CD4-positive, alpha-beta T cell (primary cell): ENCODE results near the gene RAPSN. TPM values are rescaled to one million over a fixed set of nuclear protein-coding genes. Genes with fewer than 3 reads are reported as not detected.

Experiments used
- ATAC-seq: fragments of 200-7000 bp; cut with Tn5 transposase; one replicate; pipeline ENCODE4 v1.10.0; 2022; ENCODE audit warnings: mild to moderate bottlenecking; ENCODE audit not compliant: poor library complexity
- CTCF ChIA-PET: fragments of 350-600 bp; sonication (Branson Sonifier 250); formaldehyde crosslinking; loops from one replicate; lab custom pipeline; 2021; ENCODE audit warnings: antibody characterized with exemption, inconsistent platforms; lab: Charles Lee
- POLR2A ChIA-PET: fragments of 350-600 bp; sonication (Branson Sonifier 250); formaldehyde crosslinking; loops from one replicate; lab custom pipeline; 2021; ENCODE audit warnings: antibody characterized with exemption, inconsistent platforms; lab: Charles Lee
- DNase-seq, 14 experiments: peaks; one replicate each; pipeline ENCODE4 v3.0.0-alpha.2; 2013 to 2020; ENCODE audit warnings: mixed read lengths in 2 of 14
- H3K27ac ChIP-seq, 2 donors: one replicate each; pipeline versions ENCODE4 v1.5.1 to v1.7.0; 2013; ENCODE audit warnings: low read length in 2 of 2, low read depth in 1 of 2, mild to moderate bottlenecking in 1 of 2
- H3K27me3 ChIP-seq, 2 experiments: 1 replicate in 1 of 2; 2 replicates in 1 of 2; pipeline versions ENCODE4 v1.6.1 to v1.7.0; 2013; ENCODE audit warnings: low read length in 2 of 2, control low read depth in 1 of 2, mild to moderate bottlenecking in 1 of 2, moderate library complexity in 1 of 2; ENCODE audit not compliant: insufficient read depth in 2 of 2, control insufficient read depth in 1 of 2
- H3K36me3 ChIP-seq: one replicate; pipeline ENCODE4 v1.6.1; 2013; ENCODE audit warnings: low read length, control low read depth; ENCODE audit not compliant: insufficient read depth
- H3K4me1 ChIP-seq: one replicate; pipeline ENCODE4 v1.6.1; 2013; ENCODE audit warnings: low read length, control low read depth; ENCODE audit not compliant: insufficient read depth
- H3K4me3 ChIP-seq: one replicate; pipeline ENCODE4 v1.5.1; 2013; ENCODE audit warnings: mild to moderate bottlenecking, low read length, moderate library complexity
- H3K9me3 ChIP-seq, 2 experiments: 1 replicate in 1 of 2; 2 replicates in 1 of 2; pipeline versions ENCODE4 v1.6.1 to v1.7.0; 2013; ENCODE audit warnings: low read length in 2 of 2, mild to moderate bottlenecking in 2 of 2, control low read depth in 1 of 2, moderate library complexity in 1 of 2; ENCODE audit not compliant: control insufficient read depth in 1 of 2, insufficient read depth in 1 of 2
- H3K27ac Mint-ChIP-seq: one replicate; pipeline ENCODE4 v1.8.0; 2020; ENCODE audit warnings: mixed read lengths
- H3K27me3 Mint-ChIP-seq: one replicate; pipeline ENCODE4 v1.8.0; 2021; ENCODE audit warnings: mixed read lengths
- H3K36me3 Mint-ChIP-seq: one replicate; pipeline ENCODE4 v1.8.0; 2021; ENCODE audit warnings: low read depth, mixed read lengths
- H3K4me1 Mint-ChIP-seq: one replicate; pipeline ENCODE4 v1.8.0; 2021; ENCODE audit warnings: low read depth, mixed read lengths
- H3K4me3 Mint-ChIP-seq: one replicate; pipeline ENCODE4 v1.8.0; 2020; ENCODE audit warnings: mild to moderate bottlenecking, mixed read lengths
- H3K9me3 Mint-ChIP-seq: one replicate; pipeline ENCODE4 v1.8.0; 2020; ENCODE audit warnings: mixed read lengths
- intact Hi-C, 2 experiments: fragments of 100-400 bp; cut with DNase I in 1 of 2; cut with micrococcal nuclease in 1 of 2; formaldehyde crosslinking; loops; one replicate each; pipeline versions ENCODE4 v1.15.1 to v1.9.0; 2023 to 2025; cut with DNase I, micrococcal nuclease
- total RNA-seq, 174 experiments: library from RNA in 2 of 174; stranded (reverse) in 2 of 174; gene quantifications; one replicate each; pipeline ENCODE4 v1.2.3 and lab custom pipeline; 2021 to 2026
- TF ChIP-seq, protein P1 (sequence below): fragments of 200-600 bp; IDR thresholded peaks from one replicate; pipeline ENCODE4 v1.8.0; 2022; ENCODE audit warnings: antibody characterized with exemption, mild to moderate bottlenecking

The RAPSN gene
- total RNA-seq, 2 experiments from 2014 or later = 0.56 to 0.85 TPM

GRCh38 chr11:47464483-47464882 lies 15.5 kb upstream of the RAPSN start:
- TF ChIP-seq, protein P1, sequence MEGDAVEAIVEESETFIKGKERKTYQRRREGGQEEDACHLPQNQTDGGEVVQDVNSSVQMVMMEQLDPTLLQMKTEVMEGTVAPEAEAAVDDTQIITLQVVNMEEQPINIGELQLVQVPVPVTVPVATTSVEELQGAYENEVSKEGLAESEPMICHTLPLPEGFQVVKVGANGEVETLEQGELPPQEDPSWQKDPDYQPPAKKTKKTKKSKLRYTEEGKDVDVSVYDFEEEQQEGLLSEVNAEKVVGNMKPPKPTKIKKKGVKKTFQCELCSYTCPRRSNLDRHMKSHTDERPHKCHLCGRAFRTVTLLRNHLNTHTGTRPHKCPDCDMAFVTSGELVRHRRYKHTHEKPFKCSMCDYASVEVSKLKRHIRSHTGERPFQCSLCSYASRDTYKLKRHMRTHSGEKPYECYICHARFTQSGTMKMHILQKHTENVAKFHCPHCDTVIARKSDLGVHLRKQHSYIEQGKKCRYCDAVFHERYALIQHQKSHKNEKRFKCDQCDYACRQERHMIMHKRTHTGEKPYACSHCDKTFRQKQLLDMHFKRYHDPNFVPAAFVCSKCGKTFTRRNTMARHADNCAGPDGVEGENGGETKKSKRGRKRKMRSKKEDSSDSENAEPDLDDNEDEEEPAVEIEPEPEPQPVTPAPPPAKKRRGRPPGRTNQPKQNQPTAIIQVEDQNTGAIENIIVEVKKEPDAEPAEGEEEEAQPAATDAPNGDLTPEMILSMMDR = no peak
- CTCF ChIA-PET = interaction anchor here (1.0 to 1.4 kb wide), 2 partner anchors 10 to 89 kb away, joined by 3 to 5 read pairs; no protein-coding TSS in a partner anchor

GRCh38 chr11:47461876-47462275 lies 12.9 kb upstream of the RAPSN start:
- Histone ChIP-seq H3K9me3 (no peaks in the 10 kb centered on the region), H3K4me1 (peaks cover 1% of the 10 kb centered on the region), H3K27me3 (no peaks in the 10 kb centered on the region), H3K36me3 (peaks cover 28% of the 10 kb centered on the region), H3K27ac (no peak overlapping the region), H3K4me3 (no peak overlapping the region)
- ChIA-PET POLR2A (no interaction called here), CTCF (interaction anchor here (1.2 kb wide), 1 partner anchor 49 kb away, joined by 3 read pairs; no protein-coding TSS in a partner anchor)
- Mint-ChIP-seq H3K27ac (no peak overlapping the region), H3K4me1 (no peaks in the 10 kb centered on the region), H3K4me3 (no peak overlapping the region), H3K27me3 (no peaks in the 10 kb centered on the region), H3K9me3 (no peaks in the 10 kb centered on the region), H3K36me3 (peaks cover 23% of the 10 kb centered on the region)
- no peak for DNase-seq
- no peak for ATAC-seq
- intact Hi-C loops = no loop called here
- TF ChIP-seq, protein P1 = no peak

More at GRCh38 chr11:47464483-47464882, 15.5 kb upstream of the RAPSN start:
- Histone ChIP-seq H3K27ac (no peak overlapping the region), H3K4me1 (peaks cover 6% of the 10 kb centered on the region), H3K4me3 (no peak overlapping the region), H3K36me3 (peaks cover 52% of the 10 kb centered on the region), H3K9me3 (no peaks in the 10 kb centered on the region), H3K27me3 (no peaks in the 10 kb centered on the region)
- no peaks in the 10 kb centered on the region for H3K4me1 Mint-ChIP-seq
- intact Hi-C loops = no loop called here
- DNase-seq (no peak), ATAC-seq (no peak)
- H3K36me3 Mint-ChIP-seq = peaks cover 48% of the 10 kb centered on the region
- POLR2A ChIA-PET = no interaction called here
- H3K27ac Mint-ChIP-seq = no peak overlapping the region
- H3K9me3 Mint-ChIP-seq = no peaks in the 10 kb centered on the region
- no peaks in the 10 kb centered on the region for H3K27me3 Mint-ChIP-seq
- no peak overlapping the region for H3K4me3 Mint-ChIP-seq

- Histone ChIP-seq H3K27ac (no peak overlapping the region), H3K36me3 (peaks cover 23% of the 10 kb centered on the region), H3K4me1 (no peaks in the 10 kb centered on the region), H3K27me3 (no peaks in the 10 kb centered on the region), H3K4me3 (no peak overlapping the region), H3K9me3 (no peaks in the 10 kb centered on the region)
- CTCF ChIA-PET = no interaction called here
- intact Hi-C loops = no loop called here
- TF ChIP-seq, protein P1 = no peak
- ATAC-seq (no peak), DNase-seq (no peak)
- POLR2A ChIA-PET = no interaction called here
- Mint-ChIP-seq H3K4me3 (no peak overlapping the region), H3K27ac (peak overlapping the region; percentile 68), H3K36me3 (peaks cover 18% of the 10 kb centered on the region), H3K9me3 (no peaks in the 10 kb centered on the region), H3K27me3 (no peaks in the 10 kb centered on the region), H3K4me1 (no peaks in the 10 kb centered on the region)
Measured at GRCh38 chr11:47460571-47461235, 11.8 kb upstream of the RAPSN start.
